ENCODE measurements around the gene NEDD9.

DNA sequence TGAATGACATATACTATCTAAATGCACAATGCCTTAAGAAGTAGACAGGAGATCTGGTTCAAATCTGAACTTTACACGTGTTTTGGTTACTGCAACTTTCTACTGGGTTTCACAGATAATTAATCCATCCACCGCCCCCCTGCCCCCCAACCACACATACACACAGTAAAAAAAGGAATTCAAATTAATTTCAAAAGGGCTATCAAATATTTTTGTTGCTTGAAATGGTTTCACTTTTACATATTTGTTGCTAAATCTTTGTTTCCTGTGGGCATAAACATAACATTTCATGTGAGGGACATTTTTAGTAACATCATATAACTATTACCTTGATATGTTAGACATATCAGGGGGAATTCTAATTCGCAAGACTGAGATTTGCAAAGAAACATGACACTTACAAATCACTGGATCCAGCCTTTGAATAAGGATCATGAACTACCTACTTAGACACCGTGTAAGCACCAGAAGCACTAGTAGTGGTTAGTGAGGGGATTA, 7.5 kb downstream of the NEDD9 start:
- TF ChIP-seq, protein P1, sequence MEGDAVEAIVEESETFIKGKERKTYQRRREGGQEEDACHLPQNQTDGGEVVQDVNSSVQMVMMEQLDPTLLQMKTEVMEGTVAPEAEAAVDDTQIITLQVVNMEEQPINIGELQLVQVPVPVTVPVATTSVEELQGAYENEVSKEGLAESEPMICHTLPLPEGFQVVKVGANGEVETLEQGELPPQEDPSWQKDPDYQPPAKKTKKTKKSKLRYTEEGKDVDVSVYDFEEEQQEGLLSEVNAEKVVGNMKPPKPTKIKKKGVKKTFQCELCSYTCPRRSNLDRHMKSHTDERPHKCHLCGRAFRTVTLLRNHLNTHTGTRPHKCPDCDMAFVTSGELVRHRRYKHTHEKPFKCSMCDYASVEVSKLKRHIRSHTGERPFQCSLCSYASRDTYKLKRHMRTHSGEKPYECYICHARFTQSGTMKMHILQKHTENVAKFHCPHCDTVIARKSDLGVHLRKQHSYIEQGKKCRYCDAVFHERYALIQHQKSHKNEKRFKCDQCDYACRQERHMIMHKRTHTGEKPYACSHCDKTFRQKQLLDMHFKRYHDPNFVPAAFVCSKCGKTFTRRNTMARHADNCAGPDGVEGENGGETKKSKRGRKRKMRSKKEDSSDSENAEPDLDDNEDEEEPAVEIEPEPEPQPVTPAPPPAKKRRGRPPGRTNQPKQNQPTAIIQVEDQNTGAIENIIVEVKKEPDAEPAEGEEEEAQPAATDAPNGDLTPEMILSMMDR (optimal IDR thresholded peaks at IDR 0.05 in 1 of 3, IDR thresholded peaks at IDR 0.05 in 1 of 3, conservative IDR thresholded peaks at IDR 0.05 in 1 of 3; ENCODE audit: extremely low read depth in 1 of 3, insufficient read depth in 2 of 3, low read length in 3 of 3): no peak
- TF ChIP-seq EZH2 (IDR thresholded peaks at IDR 0.05; ENCODE audit: low read length): no peak
